Measurements from ENCODE around the gene TEPSIN.

- no peak for TF ChIP-seq CTCF (IDR thresholded peaks at IDR 0.05 in 4 of 5, conservative IDR thresholded peaks at IDR 0.05 in 1 of 5)
- no peak for TF ChIP-seq POLR2A (IDR thresholded peaks at IDR 0.05)
These were observed 21.3 kb upstream of the TEPSIN start for GRCh38 chr17:81260171-81260570.
